ENCODE data around the gene CACNG4.

Gene CACNG4

GRCh38 chr17:66985338-66986237, 21.1 kb downstream of the CACNG4 start:
- DNase-seq (ENCODE audit: low read depth): no peak

- DNase-seq (ENCODE audit: low read depth): no peak
These were observed 22.2 kb downstream of the CACNG4 start for GRCh38 chr17:66986659-66987058.

GRCh38 chr17:66987059-66987616, 22.6 kb downstream of the CACNG4 start:
- no peak for DNase-seq (ENCODE audit: low read depth)

- DNase-seq (ENCODE audit: low read depth): no peak
These were observed 23.7 kb downstream of the CACNG4 start for GRCh38 chr17:66988069-66988798.

- DNase-seq (ENCODE audit: low read depth): no peak
These were observed 24.6 kb downstream of the CACNG4 start for GRCh38 chr17:66989076-66989475.

GRCh38 chr17:66989579-66989978, 25.1 kb downstream of the CACNG4 start:
- DNase-seq (ENCODE audit: low read depth): no peak

GRCh38 chr17:66990047-66990446, 25.5 kb downstream of the CACNG4 start:
- DNase-seq (ENCODE audit: low read depth): no peak

GRCh38 chr17:66992911-66993442, 28.5 kb downstream of the CACNG4 start:
- no peak for DNase-seq (ENCODE audit: low read depth)

- no peak for DNase-seq (ENCODE audit: low read depth)
These were observed 29.9 kb downstream of the CACNG4 start for GRCh38 chr17:66994361-66994760.

GRCh38 chr17:66994930-66995535, 30.5 kb downstream of the CACNG4 start:
- no peak for DNase-seq (ENCODE audit: low read depth)

- DNase-seq (ENCODE audit: low read depth): no peak
These were observed 31.4 kb downstream of the CACNG4 start for GRCh38 chr17:66995944-66996343.

- no peak for DNase-seq (ENCODE audit: low read depth)
These were observed 32.4 kb downstream of the CACNG4 start for GRCh38 chr17:66996926-66997325.

GRCh38 chr17:67003231-67003630, 38.7 kb downstream of the CACNG4 start:
- no peak for DNase-seq (ENCODE audit: low read depth)

GRCh38 chr17:67004181-67004580, 39.7 kb downstream of the CACNG4 start:
- DNase-seq (ENCODE audit: low read depth): no peak

- no peak for DNase-seq (ENCODE audit: low read depth)
These were observed 42.8 kb downstream of the CACNG4 start for GRCh38 chr17:67007266-67007665.

- DNase-seq (ENCODE audit: low read depth): no peak
These were observed 43.6 kb downstream of the CACNG4 start for GRCh38 chr17:67008101-67008500.

GRCh38 chr17:67011527-67012175, 47.1 kb downstream of the CACNG4 start:
- DNase-seq (ENCODE audit: low read depth): no peak

GRCh38 chr17:67013891-67014290, 49.4 kb downstream of the CACNG4 start:
- no peak for DNase-seq (ENCODE audit: low read depth)

- DNase-seq (ENCODE audit: low read depth): no peak
These were observed 50.5 kb downstream of the CACNG4 start for GRCh38 chr17:67015001-67015400.

- no peak for DNase-seq (ENCODE audit: low read depth)
These were observed 51.7 kb downstream of the CACNG4 start for GRCh38 chr17:67016039-67016762.

- DNase-seq (ENCODE audit: low read depth): no peak
These were observed 53.4 kb downstream of the CACNG4 start for GRCh38 chr17:67017910-67018309.
